ENCODE measurements around the gene TCEAL8.
"Not testable (repeated sequence)": the region's sequence is repeated elsewhere in the genome, so short reads cannot be mapped to it uniquely, and the experiment has no call there.

TCEAL8 gene, protein sequence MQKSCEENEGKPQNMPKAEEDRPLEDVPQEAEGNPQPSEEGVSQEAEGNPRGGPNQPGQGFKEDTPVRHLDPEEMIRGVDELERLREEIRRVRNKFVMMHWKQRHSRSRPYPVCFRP

GRCh38 chrX:103254921-103255493 is at the start of gene TCEAL8:
TSS of gene TCEAL8 (minus strand) at chrX:103255155. CDS start at chrX:103253979, 1,176 bp downstream.
- FAIRE-seq (peak; percentile 80), DNase-seq (ENCODE audit: extremely low spot score, insufficient read length, low read depth) (peak; percentile 12)

- FAIRE-seq (no peak), DNase-seq (ENCODE audit: extremely low spot score, insufficient read length, low read depth) (no peak)
Observed at GRCh38 chrX:103304705-103305104, 49.8 kb upstream of the TCEAL8 start.

GRCh38 chrX:103293118-103293517 is 38.2 kb upstream of the TCEAL8 start:
- DNase-seq (ENCODE audit: extremely low spot score, insufficient read length, low read depth) (no peak), FAIRE-seq (no peak)

GRCh38 chrX:103279624-103280023 is 24.7 kb upstream of the TCEAL8 start:
- DNase-seq (ENCODE audit: extremely low spot score, insufficient read length, low read depth) (no peak), FAIRE-seq (no peak)

DNA sequence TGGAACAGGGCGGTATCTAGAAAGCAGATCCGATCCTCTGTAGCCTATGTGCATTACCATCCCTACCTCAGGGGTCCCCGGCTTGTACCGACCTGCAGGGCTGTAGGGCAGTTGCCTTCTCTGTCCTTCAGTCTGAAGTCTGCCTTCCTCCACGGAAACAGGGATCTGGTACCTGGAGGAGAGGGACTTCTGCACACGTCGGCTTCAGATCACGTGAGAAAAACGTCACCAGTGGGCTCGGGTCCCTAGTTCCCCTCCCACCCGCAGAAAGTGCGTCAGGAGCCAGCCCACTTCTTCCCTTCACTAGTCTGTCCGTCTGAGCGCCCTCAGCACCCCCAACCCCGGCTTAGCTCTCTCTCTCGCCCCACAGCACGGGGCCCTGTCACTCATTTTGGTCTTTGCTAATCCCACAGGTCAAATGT is 21.6 kb upstream of the TCEAL8 start, which contains the start of gene TCEAL5:
TSS of gene TCEAL5 (minus strand) at position 170 of the 422 bp plus-strand sequence. CDS start 2,187 bp downstream, outside the sequence.
- no peak for FAIRE-seq
- no peak for DNase-seq (ENCODE audit: extremely low spot score, insufficient read length, low read depth)

- no peak for DNase-seq (ENCODE audit: extremely low spot score, insufficient read length, low read depth)
- FAIRE-seq, result no peak
Observed at GRCh38 chrX:103275947-103276567, 21.1 kb upstream of the TCEAL8 start.

GRCh38 chrX:103274284-103274683 is 19.3 kb upstream of the TCEAL8 start:
- DNase-seq (ENCODE audit: extremely low spot score, insufficient read length, low read depth) (no peak), FAIRE-seq (no peak)

- FAIRE-seq (no peak), DNase-seq (ENCODE audit: extremely low spot score, insufficient read length, low read depth) (no peak)
Observed at GRCh38 chrX:103258275-103258674, 3.3 kb upstream of the TCEAL8 start.

GRCh38 chrX:103256651-103257050 is 1.7 kb upstream of the TCEAL8 start:
- DNase-seq (ENCODE audit: extremely low spot score, insufficient read length, low read depth), result no peak
- no peak for FAIRE-seq

GRCh38 chrX:103254171-103254824 is 657 bp downstream of the TCEAL8 start:
- FAIRE-seq (peak; percentile 69), DNase-seq (ENCODE audit: extremely low spot score, insufficient read length, low read depth) (peak; percentile 9)

- FAIRE-seq, result no peak
Observed at GRCh38 chrX:103253608-103254007, 1.3 kb downstream of the TCEAL8 start.

GRCh38 chrX:103250977-103251376 is 4.0 kb downstream of the TCEAL8 start:
- no peak for FAIRE-seq
- DNase-seq (ENCODE audit: extremely low spot score, insufficient read length, low read depth), result no peak

More at GRCh38 chrX:103253608-103254007, 1.3 kb downstream of the TCEAL8 start:
- no peak for DNase-seq (ENCODE audit: extremely low spot score, insufficient read length, low read depth)

DNA sequence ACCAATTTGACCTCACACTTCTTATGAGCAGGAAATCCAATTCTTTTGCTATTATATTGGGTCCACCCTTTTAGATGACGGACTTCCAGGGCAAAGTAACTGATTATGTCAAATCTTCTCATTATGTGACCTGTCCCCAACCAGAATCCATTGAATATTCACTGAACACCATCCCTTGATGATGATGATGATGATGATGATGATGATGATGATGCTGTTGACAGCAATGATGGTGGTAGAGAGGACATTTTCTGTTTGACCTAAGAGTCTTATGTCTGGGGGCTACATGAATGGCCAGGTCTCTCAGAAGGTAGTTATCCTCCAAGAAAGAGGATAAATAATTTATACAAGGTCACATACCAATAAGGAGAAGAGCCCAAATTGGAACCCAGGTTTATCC is 5.2 kb downstream of the TCEAL8 start:
- FAIRE-seq (no peak), DNase-seq (ENCODE audit: extremely low spot score, insufficient read length, low read depth) (no peak)

DNA sequence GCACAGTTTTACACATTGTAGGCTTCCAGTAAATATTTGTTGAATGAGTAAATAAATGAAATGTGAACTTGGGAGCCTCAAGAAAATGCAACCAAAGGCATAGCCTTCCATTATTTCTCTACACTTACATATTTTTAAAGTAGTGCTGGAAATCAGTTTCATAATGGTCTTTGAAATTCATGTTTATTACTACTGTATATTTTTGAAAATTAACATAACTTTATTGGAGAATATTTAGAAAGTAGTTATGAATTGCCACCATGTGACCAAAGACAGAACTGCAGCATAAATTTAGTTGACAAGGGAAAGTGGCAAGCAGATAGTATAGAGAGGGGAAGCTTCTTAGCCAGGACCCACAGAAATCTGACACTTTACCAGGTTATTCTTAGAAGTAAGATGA is 6.4 kb downstream of the TCEAL8 start:
- FAIRE-seq, result peak; percentile 82
- no peak for DNase-seq (ENCODE audit: extremely low spot score, insufficient read length, low read depth)

DNA sequence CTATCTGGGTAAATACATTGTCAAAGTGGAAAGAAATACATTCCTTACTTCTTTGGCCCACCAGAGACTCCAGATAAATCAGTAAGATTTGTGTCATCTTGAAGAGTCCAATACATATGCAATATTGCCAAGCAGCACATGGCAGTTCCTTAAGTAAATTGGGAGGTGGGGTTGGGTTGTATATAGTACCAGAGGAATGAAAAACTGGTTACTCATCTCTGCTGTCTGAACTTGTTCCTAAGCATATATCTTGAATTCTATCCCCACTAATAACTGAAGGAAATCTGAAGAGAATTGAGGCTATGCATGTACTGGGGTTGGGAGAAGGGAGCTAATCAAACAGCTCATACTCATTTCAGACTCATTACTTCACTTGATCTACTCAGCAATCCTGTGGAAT is 14.8 kb downstream of the TCEAL8 start:
- DNase-seq (ENCODE audit: extremely low spot score, insufficient read length, low read depth) (no peak), FAIRE-seq (no peak)

DNA sequence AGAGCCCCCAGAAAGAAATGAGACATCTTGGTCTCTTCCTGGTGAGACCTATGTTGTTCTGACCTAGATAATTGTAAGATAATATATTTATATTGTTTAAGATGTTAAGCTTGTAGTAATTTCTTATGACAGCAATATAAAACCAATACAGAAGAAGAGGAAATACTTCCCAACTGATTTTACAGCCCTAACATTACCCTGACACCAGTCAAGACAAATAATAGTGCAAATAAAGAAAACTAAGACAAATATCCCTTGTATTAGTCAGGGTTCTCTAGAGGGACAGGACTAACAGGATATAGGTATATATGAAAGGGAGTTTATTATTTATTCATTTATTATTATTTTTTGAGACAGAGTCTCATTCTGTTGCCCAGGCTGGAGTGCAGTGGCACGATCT is 18.7 kb downstream of the TCEAL8 start:
- DNase-seq (ENCODE audit: extremely low spot score, insufficient read length, low read depth), result no peak
- FAIRE-seq, result no peak

GRCh38 chrX:103235608-103236007 is 19.3 kb downstream of the TCEAL8 start:
- not testable (repeated sequence) for DNase-seq (ENCODE audit: extremely low spot score, insufficient read length, low read depth); FAIRE-seq

- DNase-seq (ENCODE audit: extremely low spot score, insufficient read length, low read depth) (no peak), FAIRE-seq (no peak)
Observed at GRCh38 chrX:103234869-103235268, 20.1 kb downstream of the TCEAL8 start.

DNA sequence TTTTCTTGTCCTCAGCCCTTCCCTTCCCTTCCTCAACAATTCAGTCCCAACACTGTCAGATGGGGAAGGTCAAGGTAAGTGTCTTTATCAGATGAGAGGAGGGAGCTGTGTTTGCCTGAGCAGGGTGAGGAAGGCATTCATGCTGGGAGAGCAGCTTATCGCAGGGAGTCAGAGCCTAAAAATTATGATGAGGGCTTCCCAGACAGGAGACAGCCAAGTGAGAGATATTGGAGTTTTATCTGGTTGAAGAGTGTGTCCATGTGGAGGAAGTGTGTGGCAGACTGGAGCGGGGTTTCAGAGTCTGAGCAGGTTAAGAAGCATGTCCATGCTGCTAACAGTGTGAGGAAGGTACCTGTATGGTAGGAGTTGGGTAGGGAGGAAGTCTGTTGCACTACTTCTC is 21.7 kb downstream of the TCEAL8 start:
- DNase-seq (ENCODE audit: extremely low spot score, insufficient read length, low read depth) (no peak), FAIRE-seq (no peak)

DNA sequence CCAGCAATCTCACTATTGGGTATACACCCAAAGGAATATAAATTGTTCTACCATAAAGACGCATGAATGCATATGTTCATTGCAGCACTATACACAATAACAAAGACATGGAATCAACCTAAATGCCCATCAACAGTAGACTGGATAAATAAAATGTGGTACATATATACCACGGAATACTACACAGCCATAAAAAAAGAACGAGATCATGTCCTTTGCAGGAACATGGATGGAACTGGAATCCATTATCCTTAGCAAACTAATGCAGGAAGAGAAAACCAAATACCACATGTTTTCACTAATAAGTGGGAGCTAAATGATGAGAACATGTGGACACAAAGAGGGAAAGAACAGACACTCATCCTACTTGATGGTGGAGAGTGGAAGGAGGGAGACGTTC is 29.0 kb downstream of the TCEAL8 start:
- FAIRE-seq; DNase-seq (ENCODE audit: extremely low spot score, insufficient read length, low read depth): not testable (repeated sequence)

All from GM18507 (cell line).